ENCODE data around the gene LRFN4. TPM values are rescaled to one million over a fixed set of nuclear protein-coding genes. Genes with fewer than 3 reads are reported as not detected.
A peak's percentile ranks its signal among the peaks of the same experiment; 100 is the strongest.

LRFN4 gene
- total and polyA plus RNA-seq, 2 of the 13 experiments (the other 11 are each of a cell fraction or from before 2014, with no cell fraction given): 1.3 to 6.8 TPM

DNA sequence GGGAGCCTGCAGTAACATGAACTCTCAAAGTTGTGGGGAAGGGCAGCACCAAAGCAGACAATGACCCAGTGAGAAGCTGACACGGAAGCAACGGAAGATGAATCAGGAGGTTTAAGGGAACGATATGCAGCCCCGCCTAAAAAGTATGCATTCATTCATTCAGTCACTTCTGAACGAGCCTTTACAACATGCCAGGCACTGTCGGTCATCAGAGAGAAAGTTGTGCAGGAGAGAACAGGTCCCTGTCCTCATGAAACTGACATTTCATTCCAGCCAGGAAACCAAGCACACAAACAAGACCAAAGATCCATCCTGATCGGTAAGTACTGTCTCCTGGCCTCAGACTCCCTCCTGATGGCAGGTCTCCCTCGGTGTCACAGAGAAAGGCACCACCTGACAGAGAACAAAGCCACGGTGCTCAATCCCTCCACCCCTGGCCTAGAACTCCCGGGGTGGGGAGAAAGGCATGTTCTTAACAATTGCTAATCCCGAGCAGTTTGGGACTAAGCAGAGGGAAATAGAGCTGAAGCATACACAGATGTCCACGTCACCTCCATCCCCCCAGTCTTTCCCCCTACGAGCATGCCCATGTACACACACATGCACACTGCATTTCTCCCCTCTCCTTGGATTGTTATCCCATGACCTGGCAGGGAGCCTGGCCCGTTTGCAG is 49.3 kb downstream of the LRFN4 start (continued):
- TF ChIP-seq, protein P1, sequence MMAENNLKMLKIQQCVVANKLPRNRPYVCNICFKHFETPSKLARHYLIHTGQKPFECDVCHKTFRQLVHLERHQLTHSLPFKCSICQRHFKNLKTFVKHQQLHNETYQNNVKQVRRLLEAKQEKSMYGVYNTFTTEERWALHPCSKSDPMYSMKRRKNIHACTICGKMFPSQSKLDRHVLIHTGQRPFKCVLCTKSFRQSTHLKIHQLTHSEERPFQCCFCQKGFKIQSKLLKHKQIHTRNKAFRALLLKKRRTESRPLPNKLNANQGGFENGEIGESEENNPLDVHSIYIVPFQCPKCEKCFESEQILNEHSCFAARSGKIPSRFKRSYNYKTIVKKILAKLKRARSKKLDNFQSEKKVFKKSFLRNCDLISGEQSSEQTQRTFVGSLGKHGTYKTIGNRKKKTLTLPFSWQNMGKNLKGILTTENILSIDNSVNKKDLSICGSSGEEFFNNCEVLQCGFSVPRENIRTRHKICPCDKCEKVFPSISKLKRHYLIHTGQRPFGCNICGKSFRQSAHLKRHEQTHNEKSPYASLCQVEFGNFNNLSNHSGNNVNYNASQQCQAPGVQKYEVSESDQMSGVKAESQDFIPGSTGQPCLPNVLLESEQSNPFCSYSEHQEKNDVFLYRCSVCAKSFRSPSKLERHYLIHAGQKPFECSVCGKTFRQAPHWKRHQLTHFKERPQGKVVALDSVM (CRISPR knock-in tag; IDR thresholded peaks at IDR 0.05): no peak
- TF ChIP-seq IRX3 (CRISPR knock-in tag; IDR thresholded peaks at IDR 0.05; ENCODE audit: borderline replicate concordance, low read depth) (no peak), ZNF780A (CRISPR knock-in tag; IDR thresholded peaks at IDR 0.05) (no peak), ZBTB20 (CRISPR knock-in tag; IDR thresholded peaks at IDR 0.05; ENCODE audit: borderline replicate concordance, low read depth) (0 out of 2 replicates have a peak, but pooled peaks have one; percentile 55), ZNF530 (CRISPR knock-in tag; IDR thresholded peaks at IDR 0.05; ENCODE audit: low read depth) (no peak), ZNF224 (CRISPR knock-in tag; IDR thresholded peaks at IDR 0.05) (no peak), NONO (IDR thresholded peaks at IDR 0.05) (no peak), NONO (CRISPR knock-in tag; conservative IDR thresholded peaks at IDR 0.05) (0 out of 2 replicates have a peak, but pooled peaks have one; percentile 18), RCOR2 (CRISPR knock-in tag; IDR thresholded peaks at IDR 0.05) (no peak), EED (CRISPR knock-in tag; IDR thresholded peaks at IDR 0.05) (no peak), ADNP (CRISPR knock-in tag; IDR thresholded peaks at IDR 0.05) (no peak), ZSCAN30 (CRISPR knock-in tag; IDR thresholded peaks at IDR 0.05) (no peak)
- TF ChIP-seq, protein P2, sequence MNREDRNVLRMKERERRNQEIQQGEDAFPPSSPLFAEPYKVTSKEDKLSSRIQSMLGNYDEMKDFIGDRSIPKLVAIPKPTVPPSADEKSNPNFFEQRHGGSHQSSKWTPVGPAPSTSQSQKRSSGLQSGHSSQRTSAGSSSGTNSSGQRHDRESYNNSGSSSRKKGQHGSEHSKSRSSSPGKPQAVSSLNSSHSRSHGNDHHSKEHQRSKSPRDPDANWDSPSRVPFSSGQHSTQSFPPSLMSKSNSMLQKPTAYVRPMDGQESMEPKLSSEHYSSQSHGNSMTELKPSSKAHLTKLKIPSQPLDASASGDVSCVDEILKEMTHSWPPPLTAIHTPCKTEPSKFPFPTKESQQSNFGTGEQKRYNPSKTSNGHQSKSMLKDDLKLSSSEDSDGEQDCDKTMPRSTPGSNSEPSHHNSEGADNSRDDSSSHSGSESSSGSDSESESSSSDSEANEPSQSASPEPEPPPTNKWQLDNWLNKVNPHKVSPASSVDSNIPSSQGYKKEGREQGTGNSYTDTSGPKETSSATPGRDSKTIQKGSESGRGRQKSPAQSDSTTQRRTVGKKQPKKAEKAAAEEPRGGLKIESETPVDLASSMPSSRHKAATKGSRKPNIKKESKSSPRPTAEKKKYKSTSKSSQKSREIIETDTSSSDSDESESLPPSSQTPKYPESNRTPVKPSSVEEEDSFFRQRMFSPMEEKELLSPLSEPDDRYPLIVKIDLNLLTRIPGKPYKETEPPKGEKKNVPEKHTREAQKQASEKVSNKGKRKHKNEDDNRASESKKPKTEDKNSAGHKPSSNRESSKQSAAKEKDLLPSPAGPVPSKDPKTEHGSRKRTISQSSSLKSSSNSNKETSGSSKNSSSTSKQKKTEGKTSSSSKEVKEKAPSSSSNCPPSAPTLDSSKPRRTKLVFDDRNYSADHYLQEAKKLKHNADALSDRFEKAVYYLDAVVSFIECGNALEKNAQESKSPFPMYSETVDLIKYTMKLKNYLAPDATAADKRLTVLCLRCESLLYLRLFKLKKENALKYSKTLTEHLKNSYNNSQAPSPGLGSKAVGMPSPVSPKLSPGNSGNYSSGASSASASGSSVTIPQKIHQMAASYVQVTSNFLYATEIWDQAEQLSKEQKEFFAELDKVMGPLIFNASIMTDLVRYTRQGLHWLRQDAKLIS (CRISPR knock-in tag; IDR thresholded peaks at IDR 0.05): no peak
- TF ChIP-seq, protein P3, sequence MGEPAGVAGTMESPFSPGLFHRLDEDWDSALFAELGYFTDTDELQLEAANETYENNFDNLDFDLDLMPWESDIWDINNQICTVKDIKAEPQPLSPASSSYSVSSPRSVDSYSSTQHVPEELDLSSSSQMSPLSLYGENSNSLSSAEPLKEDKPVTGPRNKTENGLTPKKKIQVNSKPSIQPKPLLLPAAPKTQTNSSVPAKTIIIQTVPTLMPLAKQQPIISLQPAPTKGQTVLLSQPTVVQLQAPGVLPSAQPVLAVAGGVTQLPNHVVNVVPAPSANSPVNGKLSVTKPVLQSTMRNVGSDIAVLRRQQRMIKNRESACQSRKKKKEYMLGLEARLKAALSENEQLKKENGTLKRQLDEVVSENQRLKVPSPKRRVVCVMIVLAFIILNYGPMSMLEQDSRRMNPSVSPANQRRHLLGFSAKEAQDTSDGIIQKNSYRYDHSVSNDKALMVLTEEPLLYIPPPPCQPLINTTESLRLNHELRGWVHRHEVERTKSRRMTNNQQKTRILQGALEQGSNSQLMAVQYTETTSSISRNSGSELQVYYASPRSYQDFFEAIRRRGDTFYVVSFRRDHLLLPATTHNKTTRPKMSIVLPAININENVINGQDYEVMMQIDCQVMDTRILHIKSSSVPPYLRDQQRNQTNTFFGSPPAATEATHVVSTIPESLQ (CRISPR knock-in tag; conservative IDR thresholded peaks at IDR 0.05): no peak
- TF ChIP-seq, protein P4, sequence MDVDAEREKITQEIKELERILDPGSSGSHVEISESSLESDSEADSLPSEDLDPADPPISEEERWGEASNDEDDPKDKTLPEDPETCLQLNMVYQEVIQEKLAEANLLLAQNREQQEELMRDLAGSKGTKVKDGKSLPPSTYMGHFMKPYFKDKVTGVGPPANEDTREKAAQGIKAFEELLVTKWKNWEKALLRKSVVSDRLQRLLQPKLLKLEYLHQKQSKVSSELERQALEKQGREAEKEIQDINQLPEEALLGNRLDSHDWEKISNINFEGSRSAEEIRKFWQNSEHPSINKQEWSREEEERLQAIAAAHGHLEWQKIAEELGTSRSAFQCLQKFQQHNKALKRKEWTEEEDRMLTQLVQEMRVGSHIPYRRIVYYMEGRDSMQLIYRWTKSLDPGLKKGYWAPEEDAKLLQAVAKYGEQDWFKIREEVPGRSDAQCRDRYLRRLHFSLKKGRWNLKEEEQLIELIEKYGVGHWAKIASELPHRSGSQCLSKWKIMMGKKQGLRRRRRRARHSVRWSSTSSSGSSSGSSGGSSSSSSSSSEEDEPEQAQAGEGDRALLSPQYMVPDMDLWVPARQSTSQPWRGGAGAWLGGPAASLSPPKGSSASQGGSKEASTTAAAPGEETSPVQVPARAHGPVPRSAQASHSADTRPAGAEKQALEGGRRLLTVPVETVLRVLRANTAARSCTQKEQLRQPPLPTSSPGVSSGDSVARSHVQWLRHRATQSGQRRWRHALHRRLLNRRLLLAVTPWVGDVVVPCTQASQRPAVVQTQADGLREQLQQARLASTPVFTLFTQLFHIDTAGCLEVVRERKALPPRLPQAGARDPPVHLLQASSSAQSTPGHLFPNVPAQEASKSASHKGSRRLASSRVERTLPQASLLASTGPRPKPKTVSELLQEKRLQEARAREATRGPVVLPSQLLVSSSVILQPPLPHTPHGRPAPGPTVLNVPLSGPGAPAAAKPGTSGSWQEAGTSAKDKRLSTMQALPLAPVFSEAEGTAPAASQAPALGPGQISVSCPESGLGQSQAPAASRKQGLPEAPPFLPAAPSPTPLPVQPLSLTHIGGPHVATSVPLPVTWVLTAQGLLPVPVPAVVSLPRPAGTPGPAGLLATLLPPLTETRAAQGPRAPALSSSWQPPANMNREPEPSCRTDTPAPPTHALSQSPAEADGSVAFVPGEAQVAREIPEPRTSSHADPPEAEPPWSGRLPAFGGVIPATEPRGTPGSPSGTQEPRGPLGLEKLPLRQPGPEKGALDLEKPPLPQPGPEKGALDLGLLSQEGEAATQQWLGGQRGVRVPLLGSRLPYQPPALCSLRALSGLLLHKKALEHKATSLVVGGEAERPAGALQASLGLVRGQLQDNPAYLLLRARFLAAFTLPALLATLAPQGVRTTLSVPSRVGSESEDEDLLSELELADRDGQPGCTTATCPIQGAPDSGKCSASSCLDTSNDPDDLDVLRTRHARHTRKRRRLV (CRISPR knock-in tag; IDR thresholded peaks at IDR 0.05): no peak
- TF ChIP-seq, protein P5, sequence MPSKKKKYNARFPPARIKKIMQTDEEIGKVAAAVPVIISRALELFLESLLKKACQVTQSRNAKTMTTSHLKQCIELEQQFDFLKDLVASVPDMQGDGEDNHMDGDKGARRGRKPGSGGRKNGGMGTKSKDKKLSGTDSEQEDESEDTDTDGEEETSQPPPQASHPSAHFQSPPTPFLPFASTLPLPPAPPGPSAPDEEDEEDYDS (CRISPR knock-in tag; IDR thresholded peaks at IDR 0.05): peak; percentile 72
